H54 (cell line): ENCODE results near the gene TPI1.

Source experiments
- DNase-seq: peaks from one replicate; pipeline ENCODE4 v3.0.0; 2011; ENCODE audit warnings: low spot score, mixed read lengths; ENCODE audit not compliant: insufficient read length
- FAIRE-seq: peaks from 3 replicates; lab custom pipeline; 2011; peaks lifted over from hg19 to GRCh38; lab: Jason Lieb, UNC
- POLR2A ChIP-seq: IDR thresholded peaks from 2 replicates; pipeline ENCODE4 v1.6.1; 2011; ENCODE audit warnings: low read depth, mild to moderate bottlenecking, low read length

Gene TPI1

GRCh38 chr12:6825398-6826124 is 41.8 kb upstream of the TPI1 start:
- TF ChIP-seq POLR2A: no peak
- FAIRE-seq (no peak), DNase-seq (peak; percentile 89)

- TF ChIP-seq POLR2A: no peak
- DNase-seq (no peak), FAIRE-seq (no peak)
Observed at GRCh38 chr12:6826125-6826733, 41.1 kb upstream of the TPI1 start.

DNA sequence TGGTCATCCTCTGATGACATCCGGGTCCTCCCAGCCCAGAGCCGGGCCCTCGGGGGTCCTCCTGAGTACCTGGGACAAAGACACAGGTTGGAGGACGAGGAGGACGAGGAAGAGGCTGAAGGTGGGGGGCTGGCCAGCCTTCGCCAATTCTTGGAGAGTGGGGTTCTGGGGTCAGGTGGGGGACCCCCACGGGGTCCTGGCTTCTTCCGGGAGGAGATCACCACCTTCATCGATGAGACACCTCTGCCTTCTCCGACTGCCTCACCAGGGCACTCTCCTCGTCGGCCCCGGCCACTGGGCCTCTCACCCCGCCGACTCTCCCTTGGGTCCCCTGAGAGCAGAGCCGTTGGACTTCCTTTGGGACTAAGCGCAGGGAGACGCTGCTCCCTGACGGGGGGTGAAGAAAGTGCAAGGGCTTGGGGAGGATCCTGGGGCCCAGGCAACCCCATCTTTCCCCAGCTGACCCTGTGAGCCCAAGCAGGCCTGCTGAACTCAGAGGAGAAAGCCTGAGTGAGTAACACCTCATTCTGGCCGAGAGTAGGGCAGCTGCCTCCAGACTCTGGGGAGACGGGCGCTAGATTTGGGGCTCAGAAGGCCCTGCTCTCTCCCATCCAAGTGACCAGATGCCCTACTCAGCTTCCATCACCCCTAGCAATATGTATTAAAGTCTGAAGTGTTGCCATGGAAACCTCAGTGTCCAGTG is 40.4 kb upstream of the TPI1 start:
- no peak for DNase-seq
- FAIRE-seq: no peak
- no peak for TF ChIP-seq POLR2A

- FAIRE-seq (peak; percentile 71), DNase-seq (peak; percentile 93)
- TF ChIP-seq POLR2A: no peak; the same call in 1 of the 2 replicates
Observed at GRCh38 chr12:6827437-6827911, 39.9 kb upstream of the TPI1 start.

- FAIRE-seq (no peak), DNase-seq (peak; percentile 77)
- TF ChIP-seq POLR2A: peak; percentile 33; the same call in 1 of the 2 replicates
Observed at GRCh38 chr12:6827982-6828780, 39.1 kb upstream of the TPI1 start, which contains the start of gene P3H3. Gene P3H3, plus strand, starts transcription at chr12:6828407. Its CDS starts 34 bp downstream, at chr12:6828441.

DNA sequence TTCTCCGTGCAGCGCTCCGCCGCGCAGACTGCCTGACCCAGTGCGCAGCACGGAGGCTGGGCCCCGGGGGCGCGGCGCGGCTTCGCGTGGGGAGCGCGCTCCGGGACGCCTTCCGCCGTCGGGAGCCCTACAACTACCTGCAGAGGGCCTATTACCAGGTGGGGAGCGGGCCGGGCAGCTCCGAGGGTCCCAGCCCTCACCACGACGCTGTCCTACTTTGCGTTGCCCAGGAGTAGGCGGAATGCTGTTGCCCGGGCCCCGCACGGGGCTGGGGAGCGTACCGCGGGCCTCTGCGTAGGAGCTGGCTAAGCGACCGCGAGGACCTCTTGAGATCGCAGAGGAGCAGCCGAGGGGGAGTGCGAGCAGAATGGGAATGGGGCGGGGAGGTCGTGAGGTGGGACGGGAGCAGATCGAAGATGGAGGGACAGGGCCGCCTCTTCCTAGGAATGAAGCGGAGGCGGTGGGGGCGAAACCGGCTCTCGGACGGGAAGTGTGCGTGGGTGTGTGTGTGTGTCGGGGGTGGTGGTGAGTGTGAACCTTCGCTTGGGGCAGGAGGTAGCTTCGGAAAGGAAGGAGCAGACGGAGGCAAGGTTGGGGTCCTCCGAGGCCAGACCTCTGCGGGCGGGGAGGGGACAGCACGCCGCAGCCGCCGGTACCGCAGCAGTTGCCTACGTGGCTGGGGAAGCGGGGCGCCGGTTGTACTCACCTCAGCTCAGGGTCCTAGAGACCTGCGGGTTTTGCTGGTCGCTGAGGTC is 38.4 kb upstream of the TPI1 start:
- DNase-seq (peak; percentile 45), FAIRE-seq (no peak)
- TF ChIP-seq POLR2A: peak; percentile 7; the same call in 1 of the 2 replicates

GRCh38 chr12:6829536-6830220 is 37.7 kb upstream of the TPI1 start:
- DNase-seq (no peak), FAIRE-seq (no peak)

DNA sequence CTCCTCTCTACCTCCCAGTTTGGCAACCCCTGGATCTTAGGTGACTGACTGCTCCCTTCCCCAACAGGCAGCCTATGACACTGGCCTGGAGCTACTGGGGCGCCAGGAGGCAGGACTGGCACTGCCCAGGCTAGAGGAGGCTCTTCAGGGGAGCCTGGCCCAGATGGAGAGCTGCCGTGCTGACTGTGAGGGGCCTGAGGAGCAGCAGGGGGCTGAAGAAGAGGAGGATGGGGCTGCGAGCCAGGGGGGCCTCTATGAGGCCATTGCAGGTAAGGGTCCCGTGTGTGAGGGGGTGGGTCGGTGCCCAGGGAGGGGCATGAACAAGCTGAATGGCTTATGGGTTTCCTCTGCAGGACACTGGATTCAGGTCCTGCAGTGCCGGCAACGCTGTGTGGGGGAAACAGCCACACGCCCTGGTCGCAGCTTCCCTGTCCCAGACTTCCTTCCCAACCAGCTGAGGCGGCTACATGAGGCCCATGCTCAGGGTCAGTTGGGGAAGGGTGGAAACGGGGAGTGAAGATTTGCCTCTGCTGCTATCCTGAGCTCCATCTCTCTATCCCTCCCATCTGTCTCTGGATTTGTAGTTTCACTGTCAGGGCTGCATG is 36.9 kb upstream of the TPI1 start:
- DNase-seq (no peak), FAIRE-seq (no peak)
- no peak for TF ChIP-seq POLR2A

More at GRCh38 chr12:6829536-6830220, 37.7 kb upstream of the TPI1 start:
- 0 out of 2 replicates have a peak, but pooled peaks have one; percentile 1 for TF ChIP-seq POLR2A

GRCh38 chr12:6830999-6831398 is 36.3 kb upstream of the TPI1 start:
- no peak for TF ChIP-seq POLR2A
- FAIRE-seq (no peak), DNase-seq (no peak)

DNA sequence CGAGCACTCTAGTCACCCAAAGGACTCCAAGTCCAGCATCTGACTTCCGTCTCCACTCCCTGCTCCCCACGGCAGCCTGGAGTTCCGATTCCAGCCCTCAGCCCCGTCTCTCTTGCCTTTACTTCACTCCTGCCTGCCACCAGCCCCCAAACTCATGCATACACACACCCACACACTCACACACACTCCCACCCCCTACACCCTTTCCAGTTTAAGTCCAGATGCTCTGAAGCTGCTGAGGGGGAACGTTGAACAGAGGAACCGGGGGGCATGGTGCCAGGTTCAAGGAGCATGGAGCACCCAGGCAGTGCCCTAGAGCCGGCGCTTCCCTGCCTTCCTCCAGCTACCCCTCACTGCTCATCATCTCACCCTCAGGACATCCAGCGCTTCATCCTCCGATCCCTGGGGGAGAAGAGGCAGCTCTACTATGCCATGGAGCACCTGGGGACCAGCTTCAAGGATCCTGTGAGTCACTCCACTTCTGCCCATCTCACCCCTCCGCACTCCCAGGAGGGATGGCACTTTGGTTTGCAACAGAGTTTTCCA is 35.8 kb upstream of the TPI1 start:
- DNase-seq: no peak
- no peak for FAIRE-seq
- no peak for TF ChIP-seq POLR2A

- DNase-seq (no peak), FAIRE-seq (no peak)
- TF ChIP-seq POLR2A: no peak
Observed at GRCh38 chr12:6832125-6832524, 35.2 kb upstream of the TPI1 start.
